HG02840 (cell line): ENCODE measurements around the gene CYP27C1.

Experiments
- ATAC-seq: cut with Tn5 transposase; IDR thresholded peaks from one replicate; pipeline ENCODE4 v1.9.1; 2021; ENCODE audit warnings: mild to moderate bottlenecking, moderate library complexity, moderate number of reproducible peaks; ENCODE audit not compliant: unreplicated experiment, low FRiP score

The CYP27C1 gene

GRCh38 chr2:127195140-127196074, 24.7 kb downstream of the CYP27C1 start:
- ATAC-seq: no peak

- ATAC-seq: no peak
These were observed 25.7 kb downstream of the CYP27C1 start for GRCh38 chr2:127194447-127194846.

GRCh38 chr2:127193967-127194280, 26.2 kb downstream of the CYP27C1 start:
- no peak for ATAC-seq

GRCh38 chr2:127193164-127193966, 26.7 kb downstream of the CYP27C1 start:
- ATAC-seq: no peak

- ATAC-seq: no peak
These were observed 28.5 kb downstream of the CYP27C1 start for GRCh38 chr2:127191331-127192219.

GRCh38 chr2:127188797-127189196, 31.3 kb downstream of the CYP27C1 start:
- ATAC-seq: no peak

GRCh38 chr2:127187831-127188230, 32.3 kb downstream of the CYP27C1 start:
- ATAC-seq: no peak

- ATAC-seq: no peak
These were observed 32.9 kb downstream of the CYP27C1 start for GRCh38 chr2:127187081-127187775.

- ATAC-seq: no peak
These were observed 34.4 kb downstream of the CYP27C1 start for GRCh38 chr2:127185705-127186104.

GRCh38 chr2:127185093-127185492, 35.0 kb downstream of the CYP27C1 start:
- ATAC-seq: no peak

GRCh38 chr2:127183771-127184170, 36.3 kb downstream of the CYP27C1 start:
- no peak for ATAC-seq

GRCh38 chr2:127182626-127183458, 37.3 kb downstream of the CYP27C1 start:
- ATAC-seq: no peak

GRCh38 chr2:127181851-127182250, 38.2 kb downstream of the CYP27C1 start:
- no peak for ATAC-seq

GRCh38 chr2:127179766-127180165, 40.3 kb downstream of the CYP27C1 start:
- ATAC-seq: no peak

GRCh38 chr2:127177617-127178263, 42.4 kb downstream of the CYP27C1 start:
- no peak for ATAC-seq

- ATAC-seq: no peak
These were observed 43.5 kb downstream of the CYP27C1 start for GRCh38 chr2:127176371-127177311.

GRCh38 chr2:127175751-127176354, 44.2 kb downstream of the CYP27C1 start:
- no peak for ATAC-seq
